ENCODE results near the gene ATP6V0A1. TPM values are rescaled to one million over a fixed set of nuclear protein-coding genes. Genes with fewer than 3 reads are reported as not detected.

The ATP6V0A1 gene
- 22.3 and 26.5 TPM in 2 replicates for total RNA-seq (2014; rRNA removed; shearing (Covaris generic))

DNA sequence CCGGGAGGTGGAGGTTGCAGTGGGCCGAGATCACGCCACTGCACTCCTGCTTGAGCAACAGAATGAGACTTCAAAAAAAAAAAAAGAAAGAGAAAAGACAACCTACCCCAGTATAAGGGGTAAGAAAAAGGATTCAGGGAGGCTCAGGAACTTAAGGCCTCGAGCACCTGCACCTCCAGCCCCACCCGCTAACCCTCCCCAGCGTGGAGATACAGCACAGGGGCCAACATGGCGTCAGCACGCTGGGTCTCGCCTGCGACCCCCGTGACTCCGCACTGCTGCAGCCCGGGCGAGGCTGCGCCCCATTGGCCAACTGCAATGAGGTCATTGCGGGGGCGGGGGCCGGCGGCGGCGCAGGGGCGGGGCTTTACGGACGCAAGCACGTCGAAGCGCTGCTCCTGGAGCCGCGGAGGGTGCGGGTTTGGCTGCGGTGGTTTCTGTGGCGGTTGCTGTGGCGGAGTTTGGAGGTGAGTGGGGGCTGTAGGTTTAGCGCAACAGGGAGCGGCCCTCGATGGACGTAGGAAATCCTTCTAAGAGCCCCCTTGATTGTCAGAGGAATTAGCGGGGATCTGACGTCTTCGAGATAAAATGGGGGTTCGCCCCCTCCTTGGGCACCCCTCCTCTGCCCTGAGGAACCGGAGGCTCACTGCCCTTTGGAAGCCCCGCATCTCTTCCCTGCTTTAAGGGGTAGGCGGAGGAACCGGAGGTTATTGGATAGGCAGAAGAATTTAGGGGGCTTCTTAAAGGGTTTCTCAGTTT, at the start of gene ATP6V0A1:
Gene ATP6V0A1, plus strand, starts transcription at position 382 of the 759 bp plus-strand sequence. CDS start 2,017 bp downstream, outside the sequence.

DNA sequence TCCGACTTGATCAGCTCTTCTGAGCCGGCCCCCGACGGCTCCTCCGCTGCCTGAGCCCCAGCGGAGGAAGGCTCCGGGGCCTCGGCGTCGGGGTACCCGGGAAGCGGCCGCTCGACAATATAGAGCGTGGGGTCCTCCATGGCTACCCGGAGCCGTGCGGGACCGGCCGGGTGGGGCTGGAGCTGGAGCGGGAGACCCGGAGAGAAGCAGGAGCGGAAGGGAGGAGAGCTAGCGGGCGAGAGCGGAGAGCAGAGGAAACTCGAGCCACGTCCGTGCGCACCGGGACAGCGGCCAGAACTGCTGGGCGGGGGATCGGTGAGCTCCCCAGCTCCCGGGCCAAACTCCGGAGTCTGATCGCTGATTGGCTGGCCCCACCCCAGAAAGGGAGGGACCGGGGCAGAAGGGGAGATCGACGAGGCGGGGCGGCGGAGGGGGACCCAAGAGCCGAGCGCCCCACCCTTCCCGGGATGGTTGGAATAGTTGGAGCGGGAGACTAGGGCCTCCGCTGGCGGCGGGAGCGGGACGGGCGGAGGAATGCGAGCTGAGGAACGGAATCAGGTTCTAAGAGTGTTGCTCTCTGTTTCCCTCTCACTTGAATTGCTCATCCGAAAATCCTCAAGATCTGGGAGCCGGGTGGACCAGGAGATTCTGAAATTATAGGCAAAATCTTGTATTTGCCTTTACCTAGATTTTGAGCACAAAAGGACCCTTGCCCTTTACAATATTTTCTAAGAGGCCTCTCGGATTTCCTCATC, 35.5 kb upstream of the ATP6V0A1 start, which contains the start of gene CAVIN1:
Gene CAVIN1, minus strand, starts transcription at position 299 of the 755 bp plus-strand sequence. Its CDS starts 159 bp downstream, at position 140.

DNA sequence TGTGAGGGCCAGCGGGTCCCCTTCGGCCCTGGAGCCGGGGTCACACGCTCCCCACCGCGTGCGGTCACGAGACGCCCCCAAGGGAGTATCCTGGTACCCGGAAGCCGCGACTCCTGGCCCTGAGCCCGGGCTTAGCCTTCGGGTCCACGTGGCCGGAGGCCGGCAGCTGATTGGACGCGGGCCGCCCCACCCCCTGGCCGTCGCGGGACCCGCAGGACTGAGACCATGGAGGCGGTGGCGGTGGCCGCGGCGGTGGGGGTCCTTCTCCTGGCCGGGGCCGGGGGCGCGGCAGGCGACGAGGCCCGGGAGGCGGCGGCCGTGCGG, 77.3 kb downstream of the ATP6V0A1 start, which contains the start of gene NAGLU:
Gene NAGLU, plus strand, starts transcription at position 194 of the 324 bp plus-strand sequence. Its CDS starts 32 bp downstream, at position 226.

DNA sequence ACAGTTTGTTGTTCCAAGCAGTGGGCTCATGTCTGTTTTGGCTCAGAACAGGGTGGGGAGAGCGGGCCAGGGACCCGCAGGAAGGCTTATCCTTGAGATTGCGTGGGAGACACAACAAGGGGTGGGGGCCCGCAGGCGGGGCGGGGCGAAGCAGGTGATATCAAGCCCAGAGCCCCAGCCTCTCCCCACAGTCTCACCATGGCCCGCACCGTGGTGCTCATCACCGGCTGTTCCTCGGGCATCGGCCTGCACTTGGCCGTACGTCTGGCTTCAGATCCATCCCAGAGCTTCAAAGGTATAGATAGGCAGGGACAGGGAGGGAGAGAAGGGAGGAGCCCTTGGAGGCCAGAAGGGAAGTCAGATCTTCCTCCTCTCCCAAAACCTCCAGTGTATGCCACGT, 94.1 kb downstream of the ATP6V0A1 start, which contains the start of gene HSD17B1:
Gene HSD17B1, plus strand, starts transcription at position 188 of the 400 bp plus-strand sequence. Its CDS starts 11 bp downstream, at position 199.

DNA sequence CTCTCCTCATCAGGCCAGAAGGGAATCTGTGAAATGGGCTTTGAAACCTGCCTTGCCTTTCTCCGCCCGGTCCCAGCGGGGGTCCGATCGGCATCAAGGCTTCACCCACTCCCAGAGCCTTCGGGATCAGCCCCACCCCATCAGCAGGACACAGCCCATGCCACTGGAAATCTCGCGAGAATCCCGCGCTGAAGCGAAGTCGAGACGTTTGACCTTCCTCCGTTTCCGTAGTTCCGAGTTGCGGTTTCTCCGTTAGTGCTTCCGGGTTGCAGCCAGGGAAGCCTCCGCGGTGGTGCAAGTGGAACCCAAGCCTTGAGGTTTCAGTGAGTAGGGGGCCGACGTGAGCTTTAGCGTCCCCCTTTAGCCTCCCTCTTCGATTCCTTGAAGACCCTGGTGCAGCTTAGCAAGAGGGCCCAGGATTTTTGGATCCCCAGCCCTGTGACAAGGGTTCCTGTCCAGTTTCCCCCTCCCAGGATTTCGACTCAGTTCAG, 103.3 kb downstream of the ATP6V0A1 start, which contains the start of gene COASY:
Gene COASY, plus strand, starts transcription at position 252 of the 491 bp plus-strand sequence. CDS start 475 bp downstream, outside the sequence.

DNA sequence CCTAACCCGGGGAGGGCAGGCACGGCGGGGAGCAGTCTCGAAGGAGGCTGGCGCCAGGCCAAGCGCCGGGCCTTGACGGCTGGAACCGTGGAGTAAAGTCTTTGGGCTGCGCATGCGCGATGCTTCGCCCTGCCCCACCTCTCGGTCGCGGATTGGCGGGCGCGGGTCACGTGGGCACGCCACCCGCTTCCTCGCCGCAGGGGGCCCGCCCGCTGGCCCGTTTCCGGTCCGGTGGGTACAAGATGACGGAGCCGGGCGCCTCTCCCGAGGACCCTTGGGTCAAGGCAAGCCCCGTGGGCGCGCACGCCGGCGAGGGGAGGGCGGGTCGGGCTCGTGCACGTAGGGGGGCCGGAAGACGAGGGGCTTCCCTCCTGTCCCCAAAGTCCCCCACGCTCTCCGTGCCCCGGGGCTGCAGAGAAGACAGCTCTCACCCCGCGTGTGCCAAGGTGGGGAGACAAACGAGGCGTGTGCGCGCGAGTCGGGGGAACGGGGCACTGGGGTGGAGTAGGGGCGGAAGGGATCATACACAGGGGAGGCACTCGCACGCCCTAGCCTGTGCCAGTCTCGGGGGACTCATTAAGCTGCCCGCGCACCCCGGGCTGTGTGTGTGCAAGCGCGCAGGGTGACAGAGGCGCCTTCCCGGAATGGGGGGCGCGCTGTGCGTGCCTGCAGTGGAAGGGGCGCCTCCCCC, 108.3 kb downstream of the ATP6V0A1 start, which contains the start of gene MLX:
Gene MLX, plus strand, starts transcription at position 218 of the 691 bp plus-strand sequence. Its CDS starts 25 bp downstream, at position 243.

Small RNA genes lying within 50 kb of the gene (small RNA-seq; reads per million reads assigned to genes)
- gene MIR548AT (not detected), gene RNU7-97P (not detected)

Other genes with a start within 250 kb of the ATP6V0A1 start
- gene STAT5B, start 182.5 kb upstream of the ATP6V0A1 start, total RNA-seq (2014; rRNA removed; shearing (Covaris generic)) = 25.1 and 27.2 TPM in 2 replicates
- 25.4 and 27.8 TPM in 2 replicates for gene STAT5A, start 170.4 kb upstream of the ATP6V0A1 start, total RNA-seq (2014; rRNA removed; shearing (Covaris generic))
- 43.0 and 47.5 TPM in 2 replicates for gene STAT3, start 70.4 kb upstream of the ATP6V0A1 start, total RNA-seq (2014; rRNA removed; shearing (Covaris generic))
- 257 and 264 TPM in 2 replicates for gene CAVIN1, start 35.6 kb upstream of the ATP6V0A1 start, total RNA-seq (2014; rRNA removed; shearing (Covaris generic))
- 31.4 and 37.1 TPM in 2 replicates for gene NAGLU, start 77.4 kb downstream of the ATP6V0A1 start, total RNA-seq (2014; rRNA removed; shearing (Covaris generic))
- 3.8 and 5.0 TPM in 2 replicates for gene HSD17B1, start 94.0 kb downstream of the ATP6V0A1 start, total RNA-seq (2014; rRNA removed; shearing (Covaris generic))
- 57.8 and 67.7 TPM in 2 replicates for gene COASY, start 103.3 kb downstream of the ATP6V0A1 start, total RNA-seq (2014; rRNA removed; shearing (Covaris generic))
- gene MLX, start 108.2 kb downstream of the ATP6V0A1 start, total RNA-seq (2014; rRNA removed; shearing (Covaris generic)) = 45.8 and 51.8 TPM in 2 replicates
- 46.8 and 48.6 TPM in 2 replicates for gene PSMC3IP, start 118.9 kb downstream of the ATP6V0A1 start, total RNA-seq (2014; rRNA removed; shearing (Covaris generic))
- 23.0 and 23.5 TPM in 2 replicates for gene RETREG3, start 150.5 kb downstream of the ATP6V0A1 start, total RNA-seq (2014; rRNA removed; shearing (Covaris generic))
- 112 and 124 TPM in 2 replicates for gene TUBG1, start 150.8 kb downstream of the ATP6V0A1 start, total RNA-seq (2014; rRNA removed; shearing (Covaris generic))
- gene TUBG2, start 200.4 kb downstream of the ATP6V0A1 start, total RNA-seq (2014; rRNA removed; shearing (Covaris generic)) = 14.8 and 15.7 TPM in 2 replicates
- gene PLEKHH3, start 218.1 kb downstream of the ATP6V0A1 start, total RNA-seq (2014; rRNA removed; shearing (Covaris generic)) = 20.7 and 31.9 TPM in 2 replicates
- gene CCR10, start 223.0 kb downstream of the ATP6V0A1 start, total RNA-seq (2014; rRNA removed; shearing (Covaris generic)) = 0.72 and 1.4 TPM in 2 replicates
- 15.5 and 15.7 TPM in 2 replicates for gene CNTNAP1, start 223.7 kb downstream of the ATP6V0A1 start, total RNA-seq (2014; rRNA removed; shearing (Covaris generic))